Activated naive CD4-positive, alpha-beta T cell treated with anti-CD3 and anti-CD28 coated beads, Interleukin-2, amount 50 U/mL, for 16 hours (primary cell): Measurements from ENCODE around the gene PARN.
"Not testable (repeated sequence)": the region's sequence is repeated elsewhere in the genome, so short reads cannot be mapped to it uniquely, and the experiment has no call there.

Source experiments
- DNase-seq: peaks from one replicate; pipeline ENCODE4 v3.0.0-alpha.2; 2020

The PARN gene

GRCh38 chr16:14423344-14423743, 206.7 kb downstream of the PARN start:
- DNase-seq: no peak

GRCh38 chr16:14420721-14421488, 209.2 kb downstream of the PARN start:
- DNase-seq: no peak

GRCh38 chr16:14420243-14420642, 209.8 kb downstream of the PARN start:
- not testable (repeated sequence) for DNase-seq

GRCh38 chr16:14419817-14420216, 210.2 kb downstream of the PARN start:
- no peak for DNase-seq

- DNase-seq: no peak
Measured at GRCh38 chr16:14418795-14419225, 211.2 kb downstream of the PARN start.

GRCh38 chr16:14416184-14416583, 213.9 kb downstream of the PARN start:
- no peak for DNase-seq

GRCh38 chr16:14415291-14415690, 214.8 kb downstream of the PARN start:
- no peak for DNase-seq

- DNase-seq: no peak
Measured at GRCh38 chr16:14409563-14409962, 220.5 kb downstream of the PARN start.

- DNase-seq: no peak
Measured at GRCh38 chr16:14407786-14408399, 222.2 kb downstream of the PARN start.

- DNase-seq: peak; percentile 17
Measured at GRCh38 chr16:14405611-14406537, 224.2 kb downstream of the PARN start.

GRCh38 chr16:14403001-14403389, 227.1 kb downstream of the PARN start:
- not testable (repeated sequence) for DNase-seq

GRCh38 chr16:14402114-14403000, 227.7 kb downstream of the PARN start:
- not testable (repeated sequence) for DNase-seq

- not testable (repeated sequence) for DNase-seq
Measured at GRCh38 chr16:14401711-14402061, 228.4 kb downstream of the PARN start.

- not testable (repeated sequence) for DNase-seq
Measured at GRCh38 chr16:14400978-14401710, 228.9 kb downstream of the PARN start.

GRCh38 chr16:14400285-14400977, 229.6 kb downstream of the PARN start:
- DNase-seq: no peak

GRCh38 chr16:14399378-14400284, 230.4 kb downstream of the PARN start:
- DNase-seq: no peak

GRCh38 chr16:14398014-14398717, 231.9 kb downstream of the PARN start:
- DNase-seq: no peak

GRCh38 chr16:14395710-14396304, 234.3 kb downstream of the PARN start:
- DNase-seq: not testable (repeated sequence)

- no peak for DNase-seq
Measured at GRCh38 chr16:14394834-14395233, 235.2 kb downstream of the PARN start.
